H1 (cell line): ENCODE data around the gene MSANTD4. TPM values are rescaled to one million over a fixed set of nuclear protein-coding genes. Genes with fewer than 3 reads are reported as not detected.

ENCODE experiments used
- CTCF ChIA-PET: fragments of 300-600 bp; sonication (Branson Sonifier 250); formaldehyde crosslinking; loops from one replicate; lab custom pipeline; 2021; ENCODE audit not compliant: partially characterized antibody; lab: Charles Lee
- POLR2A ChIA-PET: fragments of 300-600 bp; sonication (Branson Sonifier 250); formaldehyde crosslinking; loops from one replicate; lab custom pipeline; 2021; ENCODE audit warnings: inconsistent platforms; ENCODE audit not compliant: partially characterized antibody; lab: Charles Lee
- DNase-seq, 2 experiments: peaks; one replicate each; pipeline versions ENCODE4 v3.0.0 to v3.0.0-alpha.2; 2010 to 2022; ENCODE audit warnings: low spot score in 2 of 2, low read depth in 1 of 2, mixed read lengths in 1 of 2
- FAIRE-seq: peaks from 2 replicates; lab custom pipeline; 2011; peaks lifted over from hg19 to GRCh38; lab: Jason Lieb, UNC
- H2AFZ ChIP-seq: 2 replicates; pipeline ENCODE4 v1.8.1; 2012; ENCODE audit warnings: low read length, inconsistent platforms
- H2AK5ac ChIP-seq: 2 replicates; pipeline ENCODE4 v1.6.1; 2013; ENCODE audit warnings: low read depth, low read length
- H2BK120ac ChIP-seq: replicated peaks from 2 replicates; pipeline ENCODE3; 2013; ENCODE audit warnings: low read depth, low read length, inconsistent platforms
- H2BK12ac ChIP-seq: 2 replicates; pipeline ENCODE4 v1.6.1; 2013; ENCODE audit warnings: low read depth, low read length
- H2BK15ac ChIP-seq: 2 replicates; pipeline ENCODE4 v1.6.1; 2013; ENCODE audit warnings: low read length
- H2BK20ac ChIP-seq: 2 replicates; pipeline ENCODE4 v1.6.1; 2013; ENCODE audit warnings: low read length
- H2BK5ac ChIP-seq: 2 replicates; pipeline ENCODE4 v1.6.1; 2013; ENCODE audit warnings: low read depth, low read length
- H3K14ac ChIP-seq: 2 replicates; pipeline ENCODE4 v1.6.1; 2013; ENCODE audit warnings: inconsistent platforms; ENCODE audit not compliant: insufficient read length
- H3K18ac ChIP-seq: 2 replicates; pipeline ENCODE4 v1.6.1; 2013; ENCODE audit warnings: low read length; ENCODE audit errors: extremely low read depth
- H3K23ac ChIP-seq: 2 replicates; pipeline ENCODE4 v1.6.1; 2013; ENCODE audit warnings: inconsistent platforms; ENCODE audit not compliant: insufficient read length
- H3K23me2 ChIP-seq: 2 replicates; pipeline ENCODE4 v1.6.1; 2013; ENCODE audit warnings: low read depth, low read length
- H3K27ac ChIP-seq: 2 replicates; pipeline ENCODE4 v1.6.1; 2011; ENCODE audit warnings: low read depth, low read length, inconsistent platforms
- H3K27me3 ChIP-seq, 4 experiments: replicated peaks in 1 of 4; 1 replicate in 1 of 4; 2 replicates in 3 of 4; pipeline versions ENCODE4 v1.6.1 to v1.8.1; 2011 to 2013; ENCODE audit warnings: low read length in 3 of 4, mild to moderate bottlenecking in 3 of 4, inconsistent platforms in 2 of 4, mixed read lengths in 2 of 4, moderate library complexity in 1 of 4; ENCODE audit not compliant: control insufficient read depth in 3 of 4, insufficient read depth in 3 of 4; ENCODE audit errors: extremely low read depth in 1 of 4
- H3K36me3 ChIP-seq, 4 experiments: 2 replicates each; pipeline versions ENCODE4 v1.6.1 to v1.8.1; 2011 to 2013; ENCODE audit warnings: mild to moderate bottlenecking in 4 of 4, low read length in 3 of 4, moderate library complexity in 2 of 4, control low read depth in 1 of 4, inconsistent platforms in 1 of 4; ENCODE audit not compliant: insufficient read depth in 4 of 4, control insufficient read depth in 2 of 4
- H3K4ac ChIP-seq: replicated peaks from 2 replicates; pipeline ENCODE3; 2013; ENCODE audit warnings: low read length, low read depth, mixed read lengths, inconsistent platforms; ENCODE audit not compliant: insufficient read length
- H3K4me1 ChIP-seq, 4 experiments: replicated peaks in 1 of 4; 1 replicate in 1 of 4; 2 replicates in 3 of 4; pipeline versions ENCODE4 v1.6.1 to v1.8.1; 2011 to 2013; ENCODE audit warnings: low read length in 3 of 4, inconsistent platforms in 2 of 4, mixed read lengths in 1 of 4; ENCODE audit not compliant: insufficient read depth in 4 of 4, control insufficient read depth in 3 of 4
- H3K4me2 ChIP-seq, 2 experiments: 2 replicates each; pipeline versions ENCODE4 v1.6.1 to v1.8.1; 2011 to 2013; ENCODE audit warnings: low read depth in 2 of 2, low read length in 2 of 2, control low read depth in 1 of 2, inconsistent platforms in 1 of 2, mild to moderate bottlenecking in 1 of 2; ENCODE audit not compliant: insufficient read depth in 1 of 2
- H3K4me3 ChIP-seq, 4 experiments: fragments of 200-600, 300-600 bp in 1 of 4; sonication (generic), shearing (Covaris generic), sonication (Bioruptor Twin) in 1 of 4; 2 replicates each; pipeline versions ENCODE4 v1.5.1 to v1.8.1; 2011 to 2016; ENCODE audit warnings: low read length in 4 of 4, low read depth in 3 of 4, control low read depth in 2 of 4, inconsistent platforms in 2 of 4, mild to moderate bottlenecking in 2 of 4, mixed read lengths in 1 of 4, moderate library complexity in 1 of 4; ENCODE audit not compliant: insufficient read depth in 2 of 4; ENCODE audit errors: extremely low read depth in 1 of 4
- H3K56ac ChIP-seq: replicated peaks from 2 replicates; pipeline ENCODE3; 2013; ENCODE audit warnings: low read depth, mild to moderate bottlenecking, mixed read lengths, low read length, inconsistent platforms; ENCODE audit not compliant: insufficient read length
- H3K79me1 ChIP-seq: 2 replicates; pipeline ENCODE4 v1.6.1; 2013; ENCODE audit warnings: low read depth, low read length, control low read depth
- H3K79me2 ChIP-seq, 2 experiments: 2 replicates each; pipeline versions ENCODE4 v1.6.1 to v1.8.1; 2012 to 2013; ENCODE audit warnings: low read length in 2 of 2, mild to moderate bottlenecking in 2 of 2, inconsistent platforms in 1 of 2; ENCODE audit not compliant: insufficient read depth in 2 of 2, control insufficient read depth in 1 of 2
- H3K9ac ChIP-seq, 4 experiments: replicated peaks in 1 of 4; 1 replicate in 1 of 4; 2 replicates in 3 of 4; pipeline versions ENCODE4 v1.6.1 to v1.8.1; 2011 to 2013; ENCODE audit warnings: low read depth in 3 of 4, low read length in 3 of 4, control low read depth in 2 of 4, mild to moderate bottlenecking in 2 of 4, moderate library complexity in 2 of 4, inconsistent platforms in 1 of 4; ENCODE audit errors: extremely low read depth in 1 of 4
- H3K9me3 ChIP-seq, 2 experiments: 2 replicates each; pipeline versions ENCODE4 v1.6.1 to v1.8.1; 2012 to 2013; ENCODE audit warnings: mild to moderate bottlenecking in 2 of 2, moderate library complexity in 2 of 2, control low read depth in 1 of 2, inconsistent platforms in 1 of 2, low read depth in 1 of 2, low read length in 1 of 2, mixed read lengths in 1 of 2; ENCODE audit not compliant: insufficient read depth in 2 of 2
- H4K20me1 ChIP-seq, 2 experiments: replicated peaks in 1 of 2; 2 replicates each; pipeline versions ENCODE3 to v1.8.1; 2011 to 2013; ENCODE audit warnings: inconsistent platforms in 2 of 2, low read length in 2 of 2, mild to moderate bottlenecking in 1 of 2; ENCODE audit not compliant: insufficient read depth in 2 of 2, control insufficient read depth in 1 of 2
- H4K5ac ChIP-seq: 2 replicates; pipeline ENCODE4 v1.6.1; 2013; ENCODE audit warnings: low read length, low read depth, mixed read lengths, inconsistent platforms; ENCODE audit not compliant: insufficient read length
- H4K8ac ChIP-seq: 2 replicates; pipeline ENCODE4 v1.8.0; 2013; ENCODE audit warnings: mild to moderate bottlenecking, moderate library complexity, low read length, inconsistent platforms; ENCODE audit not compliant: insufficient read depth; ENCODE audit errors: extremely low read depth
- H4K91ac ChIP-seq: replicated peaks from 2 replicates; pipeline ENCODE3; 2013; ENCODE audit warnings: low read length, mixed read lengths, inconsistent platforms; ENCODE audit not compliant: insufficient read length
- ASH2L ChIP-seq: fragments of 200-600, 300-600 bp; sonication (generic); IDR thresholded peaks from one replicate; pipeline ENCODE4 v1.7.1; 2017; ENCODE audit warnings: low read length
- CBX5 ChIP-seq: fragments of 300-800, 300-1000 bp; sonication (generic); IDR thresholded peaks from 2 replicates; pipeline ENCODE4 v1.7.1; 2016; ENCODE audit warnings: antibody characterized with exemption, low read length, low read depth
- E2F6 ChIP-seq: IDR thresholded peaks from 2 replicates; pipeline ENCODE4 v1.6.1; 2012; ENCODE audit warnings: inconsistent platforms
- EZH2 ChIP-seq: fragments of 200-600 bp; sonication (generic); IDR thresholded peaks from 2 replicates; pipeline ENCODE4 v1.7.1; 2012; ENCODE audit warnings: low read depth, mild to moderate bottlenecking, moderate library complexity, low read length, inconsistent platforms; ENCODE audit not compliant: severe bottlenecking
- GTF2F1 ChIP-seq: IDR thresholded peaks from 2 replicates; pipeline ENCODE4 v1.6.1; 2012; ENCODE audit warnings: low read depth, low read length, improper control_type of control experiment, borderline replicate concordance
- HDAC6 ChIP-seq: IDR thresholded peaks from one replicate; pipeline ENCODE4 v1.7.1; 2012; ENCODE audit warnings: low read depth, mild to moderate bottlenecking, inconsistent platforms, low read length, moderate library complexity
- JUN ChIP-seq: IDR thresholded peaks from 2 replicates; pipeline ENCODE4 v1.6.1; 2011; ENCODE audit warnings: low read depth, mild to moderate bottlenecking, improper control_type of control experiment, low read length
- KDM1A ChIP-seq: fragments of 200-600, 300-600 bp; sonication (generic); IDR thresholded peaks from 2 replicates; pipeline ENCODE4 v1.7.1; 2016; ENCODE audit warnings: mild to moderate bottlenecking, low read length, borderline replicate concordance
- KDM4A ChIP-seq: IDR thresholded peaks from one replicate; pipeline ENCODE4 v1.7.1; 2012; ENCODE audit warnings: low read depth, mild to moderate bottlenecking, moderate library complexity, low read length, inconsistent platforms; ENCODE audit not compliant: severe bottlenecking
- RBBP5 ChIP-seq: IDR thresholded peaks from 2 replicates; pipeline ENCODE4 v1.7.1; 2012; ENCODE audit warnings: low read depth, mild to moderate bottlenecking, inconsistent platforms, low read length, moderate library complexity, borderline replicate concordance
- RFX5 ChIP-seq: IDR thresholded peaks from 2 replicates; pipeline ENCODE4 v1.6.1; 2011; ENCODE audit warnings: low read depth, low read length, improper control_type of control experiment, borderline replicate concordance
- SRF ChIP-seq: IDR thresholded peaks from 2 replicates; pipeline ENCODE4 v1.6.1; 2011; ENCODE audit warnings: mild to moderate bottlenecking, low read depth, low read length, moderate library complexity
- SUZ12 ChIP-seq: fragments of 200-600 bp; sonication (generic); IDR thresholded peaks from 2 replicates; pipeline ENCODE4 v1.6.1; 2012; ENCODE audit warnings: mild to moderate bottlenecking, inconsistent platforms, low read length, moderate library complexity, mixed read lengths
- TEAD4 ChIP-seq: IDR thresholded peaks from 2 replicates; pipeline ENCODE4 v1.6.1; 2012; ENCODE audit warnings: low read depth, low read length, inconsistent platforms, mixed read lengths
- ZNF274 ChIP-seq: IDR thresholded peaks from 2 replicates; pipeline ENCODE4 v1.7.0; 2012; ENCODE audit warnings: low read length, borderline replicate concordance; ENCODE audit errors: extremely low read depth
- polyA plus RNA-seq, 7 experiments: library from polyadenylated mRNA; depleted of rRNA in 3 of 7; stranded (reverse) in 5 of 7; unstranded in 2 of 7; fragments of >200 nt in 5 of 7; fragments of 200-250 nt in 2 of 7; gene quantifications; 1 replicate in 5 of 7; 2 replicates in 1 of 7; 4 replicates in 1 of 7; pipeline versions ENCODE4 v1.2.1 to v1.2.3, GENCODE V29; 2011 to 2013; ENCODE audit warnings: missing spikeins in 2 of 7, mixed read lengths in 2 of 7
- total RNA-seq: library from RNA; stranded (reverse); fragmentation: NEBNext Ultra II Directional; extraction: Animal tissue kit (Norgen Biotek cat#: 25700); gene quantifications from 2 replicates; pipeline ENCODE4 v1.2.1, GENCODE V29; 2021

Gene MSANTD4
- total and polyA plus RNA-seq, 2 of the 8 experiments (the other 6 are each of a cell fraction or from before 2014, with no cell fraction given), result 5.1 to 21.9 TPM

- no peak overlapping the region for H3K4ac ChIP-seq
- TF ChIP-seq SUZ12 (no peak), GTF2F1 (no peak), HDAC6 (no peak), EZH2 (no peak), ZNF274 (no peak), JUN (no peak), ASH2L (no peak), KDM1A (no peak), SRF (no peak), TEAD4 (no peak), E2F6 (no peak), RBBP5 (no peak), KDM4A (no peak), RFX5 (no peak), CBX5 (no peak)
These were observed 39.3 kb upstream of the MSANTD4 start for GRCh38 chr11:106061249-106061784.

More at GRCh38 chr11:106061249-106061784, 39.3 kb upstream of the MSANTD4 start:
- Histone ChIP-seq H3K18ac (no peak overlapping the region), H3K4me3 (no peak overlapping the region), H2BK12ac (no peak overlapping the region), H2BK120ac (no peak overlapping the region), H2BK5ac (no peak overlapping the region), H3K36me3 (no peaks in the 10 kb centered on the region), H4K91ac (no peak overlapping the region), H2AFZ (no peak overlapping the region), H3K27ac (no peak overlapping the region), H3K14ac (no peak overlapping the region), H4K20me1 (no peaks in the 10 kb centered on the region), H3K4me1 (peaks cover 0 to 5% (median 2%) of the 10 kb centered on the region in 4 experiments; a peak in 3 of 7 replicates), H4K5ac (no peak overlapping the region), H3K9ac (no peak overlapping the region), H3K79me1 (no peaks in the 10 kb centered on the region), H2BK20ac (no peak overlapping the region), H3K27me3 (no peaks in the 10 kb centered on the region), H3K56ac (no peak overlapping the region), H3K9me3 (no peaks in the 10 kb centered on the region), H4K8ac (no peak overlapping the region), H3K4me2 (no peak overlapping the region), H2AK5ac (no peak overlapping the region), H2BK15ac (no peak overlapping the region), H3K23ac (no peak overlapping the region), H3K79me2 (no peaks in the 10 kb centered on the region), H3K23me2 (no peaks in the 10 kb centered on the region)
- FAIRE-seq (no peak), DNase-seq (no peak)
- CTCF ChIA-PET, result interaction anchor here (0.6 kb wide), 1 partner anchor 13 kb away, joined by 3 read pairs; no protein-coding TSS in a partner anchor
- POLR2A ChIA-PET, result no interaction called here
